ENCODE data around the gene TPRG1.

DNA sequence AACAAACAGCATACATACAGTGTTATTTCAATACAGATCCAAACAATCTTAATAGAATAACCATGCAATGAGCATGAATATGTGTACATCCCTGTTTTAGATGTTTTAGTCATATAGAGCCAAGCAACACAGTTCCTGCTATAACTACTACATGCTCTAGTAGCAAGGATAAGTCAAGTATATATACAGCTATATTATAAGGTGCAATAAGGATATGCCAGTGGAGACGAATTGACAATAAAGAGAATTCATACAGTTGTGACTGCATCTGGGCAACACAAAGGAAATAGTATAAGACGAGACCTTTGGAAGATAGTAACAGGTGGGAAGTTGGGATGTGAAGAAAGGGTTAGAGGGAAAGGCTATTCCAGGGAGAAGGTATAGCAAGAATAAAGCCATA, 103.4 kb downstream of the TPRG1 start:
- TF ChIP-seq, protein P1, sequence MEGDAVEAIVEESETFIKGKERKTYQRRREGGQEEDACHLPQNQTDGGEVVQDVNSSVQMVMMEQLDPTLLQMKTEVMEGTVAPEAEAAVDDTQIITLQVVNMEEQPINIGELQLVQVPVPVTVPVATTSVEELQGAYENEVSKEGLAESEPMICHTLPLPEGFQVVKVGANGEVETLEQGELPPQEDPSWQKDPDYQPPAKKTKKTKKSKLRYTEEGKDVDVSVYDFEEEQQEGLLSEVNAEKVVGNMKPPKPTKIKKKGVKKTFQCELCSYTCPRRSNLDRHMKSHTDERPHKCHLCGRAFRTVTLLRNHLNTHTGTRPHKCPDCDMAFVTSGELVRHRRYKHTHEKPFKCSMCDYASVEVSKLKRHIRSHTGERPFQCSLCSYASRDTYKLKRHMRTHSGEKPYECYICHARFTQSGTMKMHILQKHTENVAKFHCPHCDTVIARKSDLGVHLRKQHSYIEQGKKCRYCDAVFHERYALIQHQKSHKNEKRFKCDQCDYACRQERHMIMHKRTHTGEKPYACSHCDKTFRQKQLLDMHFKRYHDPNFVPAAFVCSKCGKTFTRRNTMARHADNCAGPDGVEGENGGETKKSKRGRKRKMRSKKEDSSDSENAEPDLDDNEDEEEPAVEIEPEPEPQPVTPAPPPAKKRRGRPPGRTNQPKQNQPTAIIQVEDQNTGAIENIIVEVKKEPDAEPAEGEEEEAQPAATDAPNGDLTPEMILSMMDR (IDR thresholded peaks at IDR 0.05) = no peak
- TF ChIP-seq POLR2AphosphoS5 (IDR thresholded peaks at IDR 0.05) (no peak), POLR2A (IDR thresholded peaks at IDR 0.05) (no peak)
